ENCODE data around the gene TMIGD2.

The TMIGD2 gene

GRCh38 chr19:4326215-4326836 is 24.1 kb upstream of the TMIGD2 start:
- no peak for DNase-seq (ENCODE audit: extremely low read depth, low read depth)

DNA sequence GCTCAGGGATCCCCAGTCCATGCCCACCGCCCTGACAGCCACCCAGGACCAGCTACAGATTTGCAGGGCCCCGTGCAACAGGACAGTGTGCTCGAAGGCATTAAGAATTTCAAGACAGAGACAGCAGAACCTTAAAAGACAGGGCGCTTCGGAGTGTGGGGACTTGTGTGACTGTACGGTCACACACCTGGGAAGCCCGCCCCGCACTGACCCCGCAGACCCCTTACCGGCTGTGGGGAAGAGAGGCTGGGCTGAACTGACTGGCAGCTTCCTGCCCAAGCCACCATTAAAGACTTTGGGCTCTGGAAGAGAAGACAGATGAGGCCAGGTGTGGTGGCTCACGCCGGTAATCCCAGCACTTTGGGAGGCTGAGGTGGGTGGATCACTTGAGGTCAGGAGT is 22.0 kb upstream of the TMIGD2 start:
- TF ChIP-seq, protein P1, sequence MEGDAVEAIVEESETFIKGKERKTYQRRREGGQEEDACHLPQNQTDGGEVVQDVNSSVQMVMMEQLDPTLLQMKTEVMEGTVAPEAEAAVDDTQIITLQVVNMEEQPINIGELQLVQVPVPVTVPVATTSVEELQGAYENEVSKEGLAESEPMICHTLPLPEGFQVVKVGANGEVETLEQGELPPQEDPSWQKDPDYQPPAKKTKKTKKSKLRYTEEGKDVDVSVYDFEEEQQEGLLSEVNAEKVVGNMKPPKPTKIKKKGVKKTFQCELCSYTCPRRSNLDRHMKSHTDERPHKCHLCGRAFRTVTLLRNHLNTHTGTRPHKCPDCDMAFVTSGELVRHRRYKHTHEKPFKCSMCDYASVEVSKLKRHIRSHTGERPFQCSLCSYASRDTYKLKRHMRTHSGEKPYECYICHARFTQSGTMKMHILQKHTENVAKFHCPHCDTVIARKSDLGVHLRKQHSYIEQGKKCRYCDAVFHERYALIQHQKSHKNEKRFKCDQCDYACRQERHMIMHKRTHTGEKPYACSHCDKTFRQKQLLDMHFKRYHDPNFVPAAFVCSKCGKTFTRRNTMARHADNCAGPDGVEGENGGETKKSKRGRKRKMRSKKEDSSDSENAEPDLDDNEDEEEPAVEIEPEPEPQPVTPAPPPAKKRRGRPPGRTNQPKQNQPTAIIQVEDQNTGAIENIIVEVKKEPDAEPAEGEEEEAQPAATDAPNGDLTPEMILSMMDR (IDR thresholded peaks at IDR 0.05; ENCODE audit: low read depth, low read length, missing control alignments), result no peak
- H3K4me3 ChIP-seq (replicated peaks; ENCODE audit: low read depth, low read length), result no peak overlapping the region
- DNase-seq (ENCODE audit: extremely low read depth, low read depth), result no peak

More at GRCh38 chr19:4326215-4326836, 24.1 kb upstream of the TMIGD2 start:
- H3K4me3 ChIP-seq (replicated peaks; ENCODE audit: low read depth, low read length), result peak overlapping the region; percentile 40
- TF ChIP-seq, protein P1 (IDR thresholded peaks at IDR 0.05; ENCODE audit: low read depth, low read length, missing control alignments), result no peak

- TF ChIP-seq, protein P1 (IDR thresholded peaks at IDR 0.05; ENCODE audit: low read depth, low read length, missing control alignments), result no peak
- H3K4me3 ChIP-seq (replicated peaks; ENCODE audit: low read depth, low read length), result no peak overlapping the region
- DNase-seq (ENCODE audit: extremely low read depth, low read depth), result no peak
Measured at GRCh38 chr19:4323692-4324091, 21.5 kb upstream of the TMIGD2 start.

GRCh38 chr19:4322942-4323665 is 20.9 kb upstream of the TMIGD2 start:
- DNase-seq (ENCODE audit: extremely low read depth, low read depth), result no peak
- TF ChIP-seq, protein P1 (IDR thresholded peaks at IDR 0.05; ENCODE audit: low read depth, low read length, missing control alignments), result no peak
- no peak overlapping the region for H3K4me3 ChIP-seq (replicated peaks; ENCODE audit: low read depth, low read length)

DNA sequence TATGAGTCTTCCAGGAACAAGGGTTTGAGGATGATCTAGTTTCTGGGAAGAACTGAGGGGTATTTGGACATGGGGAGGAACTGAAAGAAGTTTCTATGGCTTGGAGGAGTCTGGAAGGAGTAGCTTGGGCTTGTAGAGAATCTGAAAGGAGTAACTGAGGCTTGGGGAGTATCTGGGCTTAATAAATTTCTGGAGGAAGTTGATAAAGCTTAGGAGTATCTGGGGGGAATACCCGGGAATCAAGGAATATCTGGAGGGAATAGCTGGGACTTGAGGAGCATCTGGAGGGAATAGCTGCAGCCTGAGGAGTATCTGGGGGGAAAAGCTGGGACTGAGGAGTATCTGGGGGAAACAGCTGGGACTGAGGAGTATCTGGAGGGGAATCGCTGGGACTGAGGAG is 18.2 kb upstream of the TMIGD2 start:
- TF ChIP-seq, protein P1 (IDR thresholded peaks at IDR 0.05; ENCODE audit: low read depth, low read length, missing control alignments), result no peak
- DNase-seq (ENCODE audit: extremely low read depth, low read depth), result no peak
- no peak overlapping the region for H3K4me3 ChIP-seq (replicated peaks; ENCODE audit: low read depth, low read length)

DNA sequence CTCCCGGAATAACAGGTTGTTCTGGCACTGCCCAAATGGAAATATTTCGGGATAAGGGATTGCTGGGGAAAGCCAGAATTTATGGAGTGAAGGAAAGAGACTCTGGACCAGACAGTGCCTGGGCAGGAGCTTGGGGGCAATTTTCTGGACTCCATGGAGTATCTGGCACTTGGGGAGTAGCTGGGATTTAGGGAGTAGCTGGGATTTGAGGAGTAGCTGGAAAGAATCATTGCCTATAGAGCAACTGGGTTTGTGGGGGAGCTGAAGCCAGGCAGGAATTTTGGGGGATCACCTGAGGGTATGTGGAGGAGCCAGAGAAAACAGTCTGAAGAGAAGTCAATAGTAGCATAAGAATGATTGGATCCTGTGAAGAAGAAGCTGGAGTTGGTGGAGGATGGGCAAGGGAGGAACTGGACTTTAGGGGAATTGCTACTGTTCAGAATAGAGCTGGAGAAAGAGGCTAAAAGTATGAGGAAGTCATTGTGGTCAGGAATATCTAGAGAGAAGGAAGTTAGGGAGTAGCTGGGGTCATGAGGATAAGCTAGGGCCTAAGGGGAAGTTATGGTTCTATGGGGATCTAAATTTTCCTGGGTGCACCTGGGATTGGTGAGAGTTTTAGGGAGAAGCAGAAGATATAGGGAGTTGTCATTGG is 17.0 kb upstream of the TMIGD2 start:
- TF ChIP-seq, protein P1 (IDR thresholded peaks at IDR 0.05; ENCODE audit: low read depth, low read length, missing control alignments), result no peak
- H3K4me3 ChIP-seq (replicated peaks; ENCODE audit: low read depth, low read length), result no peak overlapping the region
- no peak for DNase-seq (ENCODE audit: extremely low read depth, low read depth)
